HepG2 (cell line): ENCODE measurements around the gene ABCA4. TPM values are rescaled to one million over a fixed set of nuclear protein-coding genes. Genes with fewer than 3 reads are reported as not detected.

Experiments
- ETV5 ChIP-seq: IDR thresholded peaks from 2 replicates; pipeline ENCODE4 v1.6.1; 2018; ENCODE audit warnings: missing biosample characterization, missing genetic modification reagents, inconsistent platforms, borderline replicate concordance
- FOXJ3 ChIP-seq: sonication (generic); formaldehyde crosslinking; IDR thresholded peaks from 2 replicates; pipeline ENCODE4 v1.4.0; 2020; ENCODE audit warnings: missing genetic modification reagents, mild to moderate bottlenecking, borderline replicate concordance
- HNF4A ChIP-seq: sonication (generic); formaldehyde crosslinking; IDR thresholded peaks from 2 replicates; pipeline ENCODE4 v1.4.0; 2020; ENCODE audit warnings: missing genetic modification reagents
- KLF16 ChIP-seq, 2 experiments: sonication (generic) in 1 of 2; formaldehyde crosslinking in 1 of 2; IDR thresholded peaks; 2 replicates each; pipeline versions ENCODE4 v1.6.1 to v1.8.0; 2016 to 2023; ENCODE audit warnings: missing genetic modification reagents in 2 of 2, missing compliant biosample characterization in 1 of 2
- NR2C2 ChIP-seq: sonication (generic); formaldehyde crosslinking; IDR thresholded peaks from 2 replicates; pipeline ENCODE4 v1.4.0; 2020; ENCODE audit warnings: missing genetic modification reagents, mild to moderate bottlenecking, moderate library complexity, borderline replicate concordance
- SKI ChIP-seq: fragments of 450-650 bp; IDR thresholded peaks from one replicate; pipeline ENCODE4 v1.6.1; 2018; ENCODE audit warnings: mild to moderate bottlenecking; ENCODE audit not compliant: partially characterized antibody
- SP140L ChIP-seq: sonication (generic); formaldehyde crosslinking; IDR thresholded peaks from 2 replicates; pipeline ENCODE4 v1.4.0; 2020; ENCODE audit warnings: missing genetic modification reagents, borderline replicate concordance
- ZNF709 ChIP-seq: sonication (generic); formaldehyde crosslinking; IDR thresholded peaks from 2 replicates; pipeline ENCODE4 v1.5.0; 2020; ENCODE audit warnings: mild to moderate bottlenecking, missing genetic modification reagents
- polyA plus RNA-seq, 8 experiments: library from polyadenylated mRNA; depleted of rRNA in 3 of 8; stranded (reverse) in 7 of 8; unstranded in 1 of 8; fragments of >200 nt; fragmentation: Illumina TruSeq in 4 of 8; extraction: Trizol in 4 of 8; gene quantifications; 2 replicates each; pipeline versions ENCODE4 v1.2.1 to v1.2.3, GENCODE V29; 2011 to 2016; ENCODE audit warnings: low read depth in 4 of 8, missing spikeins in 1 of 8, mixed read lengths in 1 of 8; ENCODE audit not compliant: insufficient read depth in 1 of 8
- total RNA-seq, 5 experiments: library from RNA; depleted of rRNA; stranded (reverse); fragments of >200 nt; fragmentation: Illumina TruSeq; extraction: Trizol; gene quantifications; 2 replicates each; pipeline ENCODE4 v1.2.3, GENCODE V29; 2016; ENCODE audit warnings: low read depth in 1 of 5
- TF ChIP-seq, protein P1 (sequence below): sonication (generic); formaldehyde crosslinking; IDR thresholded peaks from 2 replicates; pipeline ENCODE4 v1.5.1; 2020; ENCODE audit warnings: mild to moderate bottlenecking, missing genetic modification reagents, moderate library complexity
- TF ChIP-seq, protein P2 (sequence below): sonication (generic); formaldehyde crosslinking; IDR thresholded peaks from 2 replicates; pipeline ENCODE4 v1.5.0; 2020; ENCODE audit warnings: mild to moderate bottlenecking, missing genetic modification reagents, borderline replicate concordance
- TF ChIP-seq, protein P3 (sequence below): sonication (generic); formaldehyde crosslinking; IDR thresholded peaks from 2 replicates; pipeline ENCODE4 v1.4.0; 2020; ENCODE audit warnings: mild to moderate bottlenecking, low read depth, missing genetic modification reagents
- TF ChIP-seq, protein P4 (sequence below): sonication (generic); formaldehyde crosslinking; IDR thresholded peaks from 2 replicates; pipeline ENCODE4 v1.4.0; 2020; ENCODE audit warnings: missing genetic modification reagents, borderline replicate concordance
- TF ChIP-seq, protein P5 (sequence below): sonication (generic); formaldehyde crosslinking; IDR thresholded peaks from 2 replicates; pipeline ENCODE4 v1.4.0; 2020; ENCODE audit warnings: missing genetic modification reagents

ABCA4 gene
- total and polyA plus RNA-seq, 2 of the 13 experiments (the other 11 are each of a cell fraction or from before 2014, with no cell fraction given): 0.24 to 0.67 TPM

DNA sequence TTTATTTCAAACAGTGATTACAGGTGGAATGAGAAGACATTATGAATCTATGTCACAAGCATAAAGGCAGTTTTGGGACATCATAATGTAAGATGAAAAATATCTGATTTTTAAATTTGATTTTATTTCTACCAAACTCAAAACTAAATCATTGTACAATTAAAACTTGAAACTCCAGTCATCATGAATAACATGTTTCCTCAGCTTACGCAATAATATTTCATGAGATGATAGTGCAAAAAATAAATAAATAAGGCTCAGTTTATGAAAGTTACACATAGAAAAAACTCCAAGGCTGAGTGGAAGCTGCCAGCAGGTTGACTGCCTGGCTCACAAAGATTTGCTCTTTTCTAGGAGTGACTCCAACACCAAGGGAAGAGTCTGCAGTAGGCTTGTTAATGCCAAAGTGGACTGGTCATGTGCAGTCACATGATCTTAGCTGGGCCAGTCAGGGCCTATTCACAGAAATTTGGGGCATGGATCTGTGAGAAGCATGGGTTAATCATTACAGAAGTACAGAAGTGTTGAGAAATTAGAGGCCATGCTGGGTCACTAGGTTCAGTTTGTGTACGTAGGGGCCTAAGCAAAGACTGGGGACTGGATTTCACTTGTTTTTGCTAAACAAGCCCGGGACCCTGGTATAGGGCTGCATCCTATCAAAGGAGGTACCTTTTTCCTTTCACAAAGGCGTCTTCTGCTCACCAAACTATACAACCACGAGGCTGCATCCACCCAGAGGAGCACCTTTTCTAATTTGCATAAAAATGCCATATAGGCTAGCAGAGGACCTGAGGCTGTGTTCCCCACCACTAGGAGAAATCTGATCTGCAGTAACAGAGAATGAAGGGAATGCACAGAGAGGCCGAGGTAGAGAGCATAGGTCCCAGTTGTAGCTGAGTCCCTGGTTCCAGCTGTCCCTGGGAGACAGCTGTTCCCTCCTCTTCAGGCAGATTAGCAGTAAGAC, 4.9 kb upstream of the ABCA4 start (continued):
- TF ChIP-seq SKI (peak; percentile 63), SP140L (CRISPR knock-in tag) (peak; percentile 23; the same call in 1 of the 2 replicates), KLF16 (CRISPR knock-in tag; IDR thresholded peaks at IDR 0.05) (peak in 1 of 2 experiments; percentile 88; a peak in 2 of 4 replicates), HNF4A (CRISPR knock-in tag) (peak; percentile 65), FOXJ3 (CRISPR knock-in tag) (peak; percentile 85; the same call in 1 of the 2 replicates), NR2C2 (CRISPR knock-in tag) (peak; percentile 41; the same call in 1 of the 2 replicates), ETV5 (CRISPR knock-in tag) (peak; percentile 41; the same call in 1 of the 2 replicates), ZNF709 (no peak)
- TF ChIP-seq, protein P1, sequence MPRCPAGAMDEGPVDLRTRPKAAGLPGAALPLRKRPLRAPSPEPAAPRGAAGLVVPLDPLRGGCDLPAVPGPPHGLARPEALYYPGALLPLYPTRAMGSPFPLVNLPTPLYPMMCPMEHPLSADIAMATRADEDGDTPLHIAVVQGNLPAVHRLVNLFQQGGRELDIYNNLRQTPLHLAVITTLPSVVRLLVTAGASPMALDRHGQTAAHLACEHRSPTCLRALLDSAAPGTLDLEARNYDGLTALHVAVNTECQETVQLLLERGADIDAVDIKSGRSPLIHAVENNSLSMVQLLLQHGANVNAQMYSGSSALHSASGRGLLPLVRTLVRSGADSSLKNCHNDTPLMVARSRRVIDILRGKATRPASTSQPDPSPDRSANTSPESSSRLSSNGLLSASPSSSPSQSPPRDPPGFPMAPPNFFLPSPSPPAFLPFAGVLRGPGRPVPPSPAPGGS (CRISPR knock-in tag): 0 out of 2 replicates have a peak, but pooled peaks have one; percentile 21
- TF ChIP-seq, protein P2, sequence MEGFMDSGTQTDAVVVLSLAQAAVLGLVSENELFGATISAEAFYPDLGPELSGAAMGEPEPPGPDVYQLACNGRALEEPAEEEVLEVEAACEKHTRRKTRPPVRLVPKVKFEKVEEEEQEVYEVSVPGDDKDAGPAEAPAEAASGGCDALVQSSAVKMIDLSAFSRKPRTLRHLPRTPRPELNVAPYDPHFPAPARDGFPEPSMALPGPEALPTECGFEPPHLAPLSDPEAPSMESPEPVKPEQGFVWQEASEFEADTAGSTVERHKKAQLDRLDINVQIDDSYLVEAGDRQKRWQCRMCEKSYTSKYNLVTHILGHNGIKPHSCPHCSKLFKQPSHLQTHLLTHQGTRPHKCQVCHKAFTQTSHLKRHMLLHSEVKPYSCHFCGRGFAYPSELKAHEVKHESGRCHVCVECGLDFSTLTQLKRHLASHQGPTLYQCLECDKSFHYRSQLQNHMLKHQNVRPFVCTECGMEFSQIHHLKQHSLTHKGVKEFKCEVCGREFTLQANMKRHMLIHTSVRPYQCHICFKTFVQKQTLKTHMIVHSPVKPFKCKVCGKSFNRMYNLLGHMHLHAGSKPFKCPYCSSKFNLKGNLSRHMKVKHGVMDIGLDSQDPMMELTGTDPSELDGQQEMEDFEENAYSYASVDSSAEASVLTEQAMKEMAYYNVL (CRISPR knock-in tag): peak; percentile 66
- TF ChIP-seq, protein P3, sequence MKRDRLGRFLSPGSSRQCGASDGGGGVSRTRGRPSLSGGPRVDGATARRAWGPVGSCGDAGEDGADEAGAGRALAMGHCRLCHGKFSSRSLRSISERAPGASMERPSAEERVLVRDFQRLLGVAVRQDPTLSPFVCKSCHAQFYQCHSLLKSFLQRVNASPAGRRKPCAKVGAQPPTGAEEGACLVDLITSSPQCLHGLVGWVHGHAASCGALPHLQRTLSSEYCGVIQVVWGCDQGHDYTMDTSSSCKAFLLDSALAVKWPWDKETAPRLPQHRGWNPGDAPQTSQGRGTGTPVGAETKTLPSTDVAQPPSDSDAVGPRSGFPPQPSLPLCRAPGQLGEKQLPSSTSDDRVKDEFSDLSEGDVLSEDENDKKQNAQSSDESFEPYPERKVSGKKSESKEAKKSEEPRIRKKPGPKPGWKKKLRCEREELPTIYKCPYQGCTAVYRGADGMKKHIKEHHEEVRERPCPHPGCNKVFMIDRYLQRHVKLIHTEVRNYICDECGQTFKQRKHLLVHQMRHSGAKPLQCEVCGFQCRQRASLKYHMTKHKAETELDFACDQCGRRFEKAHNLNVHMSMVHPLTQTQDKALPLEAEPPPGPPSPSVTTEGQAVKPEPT (CRISPR knock-in tag): no peak
- TF ChIP-seq, protein P4, sequence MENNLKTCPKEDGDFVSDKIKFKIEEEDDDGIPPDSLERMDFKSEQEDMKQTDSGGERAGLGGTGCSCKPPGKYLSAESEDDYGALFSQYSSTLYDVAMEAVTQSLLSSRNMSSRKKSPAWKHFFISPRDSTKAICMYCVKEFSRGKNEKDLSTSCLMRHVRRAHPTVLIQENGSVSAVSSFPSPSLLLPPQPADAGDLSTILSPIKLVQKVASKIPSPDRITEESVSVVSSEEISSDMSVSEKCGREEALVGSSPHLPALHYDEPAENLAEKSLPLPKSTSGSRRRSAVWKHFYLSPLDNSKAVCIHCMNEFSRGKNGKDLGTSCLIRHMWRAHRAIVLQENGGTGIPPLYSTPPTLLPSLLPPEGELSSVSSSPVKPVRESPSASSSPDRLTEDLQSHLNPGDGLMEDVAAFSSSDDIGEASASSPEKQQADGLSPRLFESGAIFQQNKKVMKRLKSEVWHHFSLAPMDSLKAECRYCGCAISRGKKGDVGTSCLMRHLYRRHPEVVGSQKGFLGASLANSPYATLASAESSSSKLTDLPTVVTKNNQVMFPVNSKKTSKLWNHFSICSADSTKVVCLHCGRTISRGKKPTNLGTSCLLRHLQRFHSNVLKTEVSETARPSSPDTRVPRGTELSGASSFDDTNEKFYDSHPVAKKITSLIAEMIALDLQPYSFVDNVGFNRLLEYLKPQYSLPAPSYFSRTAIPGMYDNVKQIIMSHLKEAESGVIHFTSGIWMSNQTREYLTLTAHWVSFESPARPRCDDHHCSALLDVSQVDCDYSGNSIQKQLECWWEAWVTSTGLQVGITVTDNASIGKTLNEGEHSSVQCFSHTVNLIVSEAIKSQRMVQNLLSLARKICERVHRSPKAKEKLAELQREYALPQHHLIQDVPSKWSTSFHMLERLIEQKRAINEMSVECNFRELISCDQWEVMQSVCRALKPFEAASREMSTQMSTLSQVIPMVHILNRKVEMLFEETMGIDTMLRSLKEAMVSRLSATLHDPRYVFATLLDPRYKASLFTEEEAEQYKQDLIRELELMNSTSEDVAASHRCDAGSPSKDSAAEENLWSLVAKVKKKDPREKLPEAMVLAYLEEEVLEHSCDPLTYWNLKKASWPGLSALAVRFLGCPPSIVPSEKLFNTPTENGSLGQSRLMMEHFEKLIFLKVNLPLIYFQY (CRISPR knock-in tag): peak; percentile 75; the same call in 1 of the 2 replicates
- TF ChIP-seq, protein P5, sequence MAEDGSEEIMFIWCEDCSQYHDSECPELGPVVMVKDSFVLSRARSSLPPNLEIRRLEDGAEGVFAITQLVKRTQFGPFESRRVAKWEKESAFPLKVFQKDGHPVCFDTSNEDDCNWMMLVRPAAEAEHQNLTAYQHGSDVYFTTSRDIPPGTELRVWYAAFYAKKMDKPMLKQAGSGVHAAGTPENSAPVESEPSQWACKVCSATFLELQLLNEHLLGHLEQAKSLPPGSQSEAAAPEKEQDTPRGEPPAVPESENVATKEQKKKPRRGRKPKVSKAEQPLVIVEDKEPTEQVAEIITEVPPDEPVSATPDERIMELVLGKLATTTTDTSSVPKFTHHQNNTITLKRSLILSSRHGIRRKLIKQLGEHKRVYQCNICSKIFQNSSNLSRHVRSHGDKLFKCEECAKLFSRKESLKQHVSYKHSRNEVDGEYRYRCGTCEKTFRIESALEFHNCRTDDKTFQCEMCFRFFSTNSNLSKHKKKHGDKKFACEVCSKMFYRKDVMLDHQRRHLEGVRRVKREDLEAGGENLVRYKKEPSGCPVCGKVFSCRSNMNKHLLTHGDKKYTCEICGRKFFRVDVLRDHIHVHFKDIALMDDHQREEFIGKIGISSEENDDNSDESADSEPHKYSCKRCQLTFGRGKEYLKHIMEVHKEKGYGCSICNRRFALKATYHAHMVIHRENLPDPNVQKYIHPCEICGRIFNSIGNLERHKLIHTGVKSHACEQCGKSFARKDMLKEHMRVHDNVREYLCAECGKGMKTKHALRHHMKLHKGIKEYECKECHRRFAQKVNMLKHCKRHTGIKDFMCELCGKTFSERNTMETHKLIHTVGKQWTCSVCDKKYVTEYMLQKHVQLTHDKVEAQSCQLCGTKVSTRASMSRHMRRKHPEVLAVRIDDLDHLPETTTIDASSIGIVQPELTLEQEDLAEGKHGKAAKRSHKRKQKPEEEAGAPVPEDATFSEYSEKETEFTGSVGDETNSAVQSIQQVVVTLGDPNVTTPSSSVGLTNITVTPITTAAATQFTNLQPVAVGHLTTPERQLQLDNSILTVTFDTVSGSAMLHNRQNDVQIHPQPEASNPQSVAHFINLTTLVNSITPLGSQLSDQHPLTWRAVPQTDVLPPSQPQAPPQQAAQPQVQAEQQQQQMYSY (CRISPR knock-in tag): peak; percentile 94
